GM18517 (cell line): Measurements from ENCODE around the gene NINL.
"Not testable (repeated sequence)": the region's sequence is repeated elsewhere in the genome, so short reads cannot be mapped to it uniquely, and the experiment has no call there.

Experiments used
- ATAC-seq: cut with Tn5 transposase; IDR thresholded peaks from one replicate; pipeline ENCODE4 v1.9.1; 2021; ENCODE audit warnings: mild to moderate bottlenecking, moderate library complexity; ENCODE audit not compliant: unreplicated experiment

Gene NINL

DNA sequence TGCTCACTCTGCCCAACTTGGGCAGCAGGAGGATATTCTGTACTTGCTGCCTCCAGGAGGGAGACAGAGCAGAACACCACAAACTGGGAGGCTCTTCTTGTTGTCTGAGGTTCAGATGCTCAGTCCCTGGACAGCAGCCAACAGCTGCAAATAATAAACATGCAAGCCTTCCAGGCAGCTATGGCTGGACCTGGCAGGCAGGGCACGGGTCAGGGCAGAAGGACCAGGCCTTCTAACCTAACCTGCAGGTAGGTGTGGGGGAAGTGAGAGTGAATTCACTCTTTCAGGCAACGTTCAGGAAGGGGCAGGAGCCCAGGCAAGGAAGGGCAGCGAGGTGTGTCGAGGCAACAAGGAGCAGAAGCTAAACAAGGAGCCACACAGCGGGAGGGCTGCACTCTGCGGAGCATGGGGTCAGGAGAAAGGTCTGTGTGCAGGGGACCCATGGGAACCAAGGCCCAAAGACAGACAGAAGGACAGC lies 31.5 kb downstream of the NINL start:
- ATAC-seq, result no peak

DNA sequence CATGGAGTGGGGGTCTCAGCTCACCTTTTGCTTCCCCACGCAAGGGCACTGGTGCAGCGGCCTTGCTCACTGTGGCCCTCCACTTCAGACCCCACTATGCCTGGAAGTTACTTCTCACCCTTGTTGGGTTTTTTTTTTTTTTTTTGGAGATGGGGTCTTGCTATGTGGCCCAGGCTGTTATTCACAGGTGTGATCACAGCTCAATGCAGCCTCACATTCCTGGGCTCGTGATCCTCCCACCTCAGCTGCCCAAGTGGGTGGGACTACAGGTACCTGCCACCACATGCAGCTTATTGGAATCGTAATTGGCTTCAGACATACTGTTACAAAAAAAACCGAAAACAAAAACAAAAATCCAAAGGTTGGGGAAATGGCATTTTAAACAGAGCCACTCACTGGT lies 32.4 kb downstream of the NINL start:
- ATAC-seq, result no peak

DNA sequence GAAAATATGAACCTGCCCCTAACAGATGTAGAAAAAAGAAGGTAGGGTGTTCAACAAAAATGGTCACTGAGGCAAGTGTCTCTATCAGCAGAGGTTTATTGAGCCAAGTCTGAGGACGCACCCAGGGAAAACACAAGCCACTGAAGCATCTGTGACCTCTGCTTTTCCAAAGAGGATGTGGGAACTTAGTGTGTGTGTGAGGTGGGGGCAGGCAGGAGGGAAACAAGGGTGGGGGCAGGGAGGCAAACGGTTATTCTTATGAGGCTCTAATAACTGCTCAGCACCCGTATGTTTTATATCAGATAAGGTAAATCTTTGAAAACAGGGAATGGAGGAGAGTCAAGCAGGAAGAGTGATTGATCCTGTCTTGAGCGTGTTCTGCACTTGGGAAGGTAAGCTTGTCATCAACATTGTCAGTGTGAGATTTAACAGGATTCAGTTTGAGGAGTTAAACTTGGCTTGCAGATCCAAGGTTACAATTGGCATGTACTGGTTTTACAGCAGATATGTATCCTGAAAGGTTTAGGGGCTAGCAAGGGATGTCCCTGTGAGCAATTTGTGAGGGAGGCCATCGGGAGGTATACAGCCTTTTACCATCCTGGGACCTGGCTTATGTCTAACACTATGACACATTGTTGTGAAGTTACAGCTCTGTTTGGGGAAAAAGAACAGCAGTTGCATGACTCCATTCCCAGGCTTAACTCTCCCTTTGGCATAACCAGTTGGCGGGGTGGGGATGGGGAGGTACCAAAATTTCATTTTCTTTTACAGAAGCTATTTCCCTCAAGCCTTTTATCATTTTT lies 33.7 kb downstream of the NINL start:
- no peak for ATAC-seq

DNA sequence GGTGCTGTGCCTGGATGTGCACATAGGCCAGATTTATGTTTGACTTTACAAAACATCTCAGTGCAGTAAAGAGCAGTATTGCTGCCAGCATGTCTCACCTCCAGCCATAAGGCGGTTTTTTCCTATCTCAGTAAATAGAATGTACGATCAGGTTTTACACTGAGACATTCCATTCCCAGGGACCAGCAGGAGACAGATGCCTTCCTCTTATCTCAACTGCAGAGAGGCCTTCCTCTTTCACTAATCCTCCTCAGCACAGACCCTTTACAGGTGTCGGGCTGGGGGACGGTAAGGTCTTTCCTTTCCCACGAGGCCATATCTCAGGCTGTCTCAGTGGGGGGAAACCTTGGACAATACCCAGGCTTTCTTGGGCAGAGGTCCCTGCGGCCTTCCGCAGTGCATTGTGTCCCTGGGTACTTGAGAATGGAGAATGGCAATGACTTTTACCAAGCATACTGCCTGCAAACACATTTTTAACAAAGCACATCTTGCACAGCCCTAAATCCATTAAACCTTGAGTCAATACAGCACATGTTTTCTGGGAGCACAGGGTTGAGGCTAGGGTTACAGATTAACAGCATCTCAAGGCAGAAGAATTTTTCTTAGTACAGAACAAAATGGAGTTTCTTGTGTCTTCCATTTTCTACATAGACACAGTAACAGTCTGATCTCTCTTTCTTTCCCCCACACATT lies 34.5 kb downstream of the NINL start:
- ATAC-seq, result not testable (repeated sequence)

DNA sequence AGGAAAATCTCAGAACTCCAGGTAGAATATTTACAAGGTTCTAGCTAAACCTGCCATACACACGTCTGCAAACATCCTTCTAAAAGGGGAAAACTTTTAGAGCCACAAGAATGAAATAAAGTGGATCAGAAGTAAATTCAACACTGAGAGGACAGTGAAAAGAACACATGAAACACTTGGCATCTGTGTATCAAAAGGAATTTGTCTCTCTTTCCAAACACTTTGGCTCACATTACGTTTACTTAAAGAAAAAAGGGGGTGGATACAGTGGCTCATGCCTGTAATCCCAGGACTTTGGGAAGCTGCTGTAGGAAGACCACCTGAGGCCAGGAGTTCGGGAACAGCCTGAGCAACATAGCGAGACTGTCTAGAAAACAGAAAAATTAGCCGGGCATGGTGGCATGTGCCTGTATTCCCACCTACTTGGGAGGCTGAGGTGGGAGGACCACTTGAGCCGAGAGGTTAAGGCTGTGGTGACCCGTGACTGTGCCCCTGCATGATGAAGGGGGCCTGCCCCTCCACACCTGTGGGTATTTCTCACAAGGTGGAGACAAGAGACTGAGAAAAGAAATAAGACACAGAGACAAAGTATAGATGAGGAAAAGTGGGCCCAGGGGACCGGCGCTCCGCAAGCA lies 35.4 kb downstream of the NINL start:
- no peak for ATAC-seq

DNA sequence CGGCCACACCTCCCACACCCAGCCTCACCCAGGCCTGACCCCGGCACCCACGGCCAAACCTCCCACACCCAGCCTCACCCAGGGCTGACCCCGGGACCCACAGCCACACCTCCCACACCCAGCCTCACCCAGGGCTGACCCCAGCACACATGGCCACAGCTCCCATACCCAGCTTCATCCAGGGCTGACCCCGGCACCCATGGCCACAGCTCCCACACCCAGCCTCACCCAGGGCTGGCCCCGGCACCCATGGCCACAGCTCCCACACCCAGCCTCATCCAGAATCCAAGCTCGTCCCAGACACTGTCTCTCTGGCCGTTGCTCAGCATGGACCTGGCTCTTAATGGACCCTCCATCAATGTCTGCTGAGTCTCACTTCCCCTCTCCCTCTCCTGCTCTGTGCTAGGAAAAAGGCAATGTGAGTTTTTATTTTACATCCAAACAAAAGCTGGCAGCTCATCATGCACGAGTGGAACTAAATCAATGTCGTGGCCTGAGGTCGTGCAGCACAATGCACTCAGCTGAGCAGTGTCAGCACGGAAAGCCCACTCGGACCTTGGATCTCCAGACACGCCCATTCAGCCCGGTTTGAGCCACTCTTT lies 36.1 kb downstream of the NINL start:
- ATAC-seq, result no peak

DNA sequence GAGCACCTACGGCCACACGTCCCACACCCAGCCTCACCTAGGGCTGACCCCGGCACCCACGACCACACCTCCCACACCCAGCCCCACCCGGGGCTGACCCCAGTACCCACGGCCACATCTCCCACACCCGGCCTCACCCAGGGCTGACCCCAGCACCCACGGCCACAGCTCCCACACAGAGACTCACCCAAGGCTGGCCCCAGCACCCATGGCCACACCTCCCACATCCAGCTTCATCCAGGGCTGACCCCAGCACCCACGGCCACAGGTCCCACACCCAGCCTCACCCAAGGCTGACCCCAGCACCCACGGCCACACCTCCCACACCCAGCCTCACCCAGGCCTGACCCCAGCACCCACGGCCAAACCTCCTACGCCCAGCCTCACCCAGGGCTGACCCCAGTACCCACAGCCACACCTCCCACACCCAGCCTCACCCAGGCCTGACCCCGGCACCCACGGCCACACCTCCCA lies 36.7 kb downstream of the NINL start:
- ATAC-seq, result no peak

DNA sequence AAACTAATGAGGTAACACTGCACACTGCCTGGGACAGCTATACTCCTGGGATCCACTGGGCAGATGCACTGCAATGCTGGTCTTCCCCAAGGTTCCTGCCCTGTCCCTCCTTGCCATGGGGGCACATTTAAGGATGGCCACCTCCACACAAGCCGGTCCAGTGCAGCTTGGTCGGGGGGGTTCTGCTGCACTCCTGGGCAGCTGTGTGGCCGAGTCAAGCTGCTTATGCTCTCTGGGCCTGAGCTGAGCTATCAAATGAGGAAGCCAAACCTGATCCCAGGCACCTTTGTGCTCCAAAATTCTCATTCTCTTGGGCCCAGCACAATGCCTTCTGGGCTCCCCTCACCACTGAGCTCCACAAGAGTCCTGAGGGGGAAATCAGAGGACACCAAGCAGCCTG lies 37.3 kb downstream of the NINL start:
- ATAC-seq, result no peak

DNA sequence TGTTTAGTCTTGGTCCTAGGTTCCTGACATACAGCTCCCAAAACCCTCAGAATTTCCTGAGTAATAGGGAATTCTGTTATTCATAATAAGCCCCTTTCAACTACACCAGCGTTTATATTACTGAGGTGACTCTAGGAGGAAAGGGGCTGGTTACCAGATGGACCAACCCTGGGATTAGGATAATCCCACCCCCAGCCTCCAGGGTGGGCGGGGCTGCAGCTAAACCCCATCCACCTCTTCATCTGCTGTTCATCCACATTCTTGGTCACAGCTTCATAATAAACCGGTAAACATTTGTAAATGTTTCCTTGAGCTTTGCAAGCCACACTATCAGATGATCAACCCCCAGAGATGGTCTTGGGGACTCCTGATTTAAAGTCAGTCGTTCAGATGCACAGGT lies 38.3 kb downstream of the NINL start:
- no peak for ATAC-seq

DNA sequence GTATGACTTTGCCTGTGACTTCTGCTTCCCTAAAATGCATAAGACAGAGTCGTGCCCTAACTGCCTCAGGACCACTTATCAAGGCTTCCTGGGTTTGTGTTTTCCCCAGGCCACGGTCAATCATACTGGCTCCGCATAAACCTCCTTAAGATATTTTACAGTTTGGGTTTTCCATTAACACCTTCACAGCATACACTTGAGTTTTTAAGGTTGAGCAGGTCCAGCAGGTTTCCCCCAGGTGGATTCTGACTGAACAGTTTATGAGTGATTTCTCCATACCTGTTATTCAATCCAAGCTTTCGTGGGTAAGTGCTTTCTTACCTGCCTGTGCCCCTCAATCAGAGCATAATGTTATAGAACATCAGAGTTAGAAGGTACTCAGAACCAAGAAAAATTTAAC lies 39.3 kb downstream of the NINL start:
- ATAC-seq, result no peak

DNA sequence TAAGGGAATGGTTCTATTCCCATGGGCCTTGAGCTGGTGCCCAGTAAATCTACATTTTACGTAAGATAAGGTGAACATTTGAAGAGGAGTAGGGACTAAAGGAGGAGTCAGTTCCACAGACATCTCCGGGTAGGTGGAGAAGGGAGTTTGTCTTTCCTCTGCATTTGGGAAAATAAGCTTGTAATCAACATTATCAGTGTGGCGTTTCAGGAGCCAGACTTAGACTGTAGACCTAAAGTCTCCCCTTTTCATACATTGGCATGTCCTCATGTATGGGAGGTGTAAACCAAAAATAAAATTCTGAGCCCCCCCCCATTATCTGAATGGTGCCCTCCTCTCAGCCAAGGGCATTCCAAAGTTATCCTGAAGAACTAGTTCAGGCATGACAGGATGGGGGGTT lies 40.2 kb downstream of the NINL start:
- ATAC-seq, result no peak

DNA sequence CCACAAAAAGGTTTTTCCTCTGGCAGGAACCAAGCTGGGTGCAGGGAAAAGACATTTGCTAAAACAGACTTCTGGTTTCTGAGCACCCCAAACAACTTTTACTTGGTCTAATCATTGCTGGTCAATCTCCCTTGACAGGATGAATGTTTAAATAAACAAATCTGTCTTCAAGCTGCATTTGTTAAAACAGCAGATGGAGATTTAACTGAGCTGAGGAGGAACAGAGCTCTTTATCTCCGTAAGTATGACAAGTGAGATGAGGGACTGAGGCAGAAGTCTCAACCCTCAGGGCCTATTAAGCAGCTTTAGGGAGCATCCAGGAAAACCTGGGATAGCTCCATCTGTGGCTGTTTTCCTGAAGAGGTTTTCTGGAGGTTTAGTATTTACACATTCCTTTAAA lies 40.6 kb downstream of the NINL start:
- no peak for ATAC-seq

DNA sequence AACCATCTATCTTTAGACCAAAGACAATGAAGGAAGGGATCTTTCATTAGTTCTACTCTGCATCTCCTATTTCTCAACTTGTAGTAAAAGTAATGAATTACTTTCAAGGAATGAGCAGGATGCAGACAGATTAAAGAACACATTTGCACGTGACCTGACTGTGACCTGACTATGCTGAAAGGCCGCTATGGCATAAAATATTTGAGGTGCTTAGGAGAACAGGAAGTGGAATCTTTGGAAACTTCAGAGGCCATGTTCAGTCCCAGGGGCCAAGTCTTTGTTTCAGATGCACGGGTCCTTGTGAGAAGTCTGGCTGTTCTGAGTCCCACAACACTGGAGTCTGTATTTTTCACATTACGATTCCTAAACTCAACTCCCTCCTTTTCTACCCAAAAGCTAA lies 41.0 kb downstream of the NINL start:
- no peak for ATAC-seq

DNA sequence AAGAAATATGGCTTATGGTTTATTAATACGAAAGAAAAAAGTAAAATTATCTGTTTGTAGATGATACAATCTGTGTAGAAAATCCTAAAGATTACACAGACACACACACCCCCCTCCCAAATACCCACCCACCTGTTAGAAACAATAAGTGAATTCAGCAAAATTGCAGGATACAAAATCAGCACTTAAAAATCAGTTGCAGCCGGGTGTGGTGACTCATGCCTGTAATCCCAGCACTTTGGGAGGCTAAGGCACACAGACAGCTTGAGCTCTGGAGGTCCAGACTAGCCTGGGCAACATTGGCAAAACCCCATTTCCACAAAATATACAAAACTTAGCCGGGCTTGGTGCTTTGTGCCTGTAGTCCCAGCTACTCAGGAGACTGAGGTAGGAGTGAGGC lies 42.3 kb downstream of the NINL start:
- ATAC-seq, result no peak

DNA sequence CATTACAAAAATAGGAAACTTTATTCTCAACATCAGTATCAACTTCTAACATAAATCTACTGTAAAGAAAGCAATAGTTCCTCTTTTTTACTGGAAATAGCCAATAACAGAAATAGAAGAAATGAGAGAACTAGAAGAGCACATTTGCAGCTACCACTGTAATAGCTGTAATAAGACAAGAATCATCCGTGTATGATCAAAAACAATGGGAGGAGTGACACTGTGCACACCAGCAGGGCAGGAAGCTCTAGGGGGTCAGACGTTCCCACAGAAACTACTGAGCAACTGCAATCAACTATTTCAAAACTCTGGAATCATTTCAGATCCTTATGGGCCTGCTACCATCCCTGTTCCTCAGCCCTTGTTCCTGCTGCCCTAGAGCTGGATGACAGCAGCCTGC lies 43.7 kb downstream of the NINL start:
- ATAC-seq, result no peak

DNA sequence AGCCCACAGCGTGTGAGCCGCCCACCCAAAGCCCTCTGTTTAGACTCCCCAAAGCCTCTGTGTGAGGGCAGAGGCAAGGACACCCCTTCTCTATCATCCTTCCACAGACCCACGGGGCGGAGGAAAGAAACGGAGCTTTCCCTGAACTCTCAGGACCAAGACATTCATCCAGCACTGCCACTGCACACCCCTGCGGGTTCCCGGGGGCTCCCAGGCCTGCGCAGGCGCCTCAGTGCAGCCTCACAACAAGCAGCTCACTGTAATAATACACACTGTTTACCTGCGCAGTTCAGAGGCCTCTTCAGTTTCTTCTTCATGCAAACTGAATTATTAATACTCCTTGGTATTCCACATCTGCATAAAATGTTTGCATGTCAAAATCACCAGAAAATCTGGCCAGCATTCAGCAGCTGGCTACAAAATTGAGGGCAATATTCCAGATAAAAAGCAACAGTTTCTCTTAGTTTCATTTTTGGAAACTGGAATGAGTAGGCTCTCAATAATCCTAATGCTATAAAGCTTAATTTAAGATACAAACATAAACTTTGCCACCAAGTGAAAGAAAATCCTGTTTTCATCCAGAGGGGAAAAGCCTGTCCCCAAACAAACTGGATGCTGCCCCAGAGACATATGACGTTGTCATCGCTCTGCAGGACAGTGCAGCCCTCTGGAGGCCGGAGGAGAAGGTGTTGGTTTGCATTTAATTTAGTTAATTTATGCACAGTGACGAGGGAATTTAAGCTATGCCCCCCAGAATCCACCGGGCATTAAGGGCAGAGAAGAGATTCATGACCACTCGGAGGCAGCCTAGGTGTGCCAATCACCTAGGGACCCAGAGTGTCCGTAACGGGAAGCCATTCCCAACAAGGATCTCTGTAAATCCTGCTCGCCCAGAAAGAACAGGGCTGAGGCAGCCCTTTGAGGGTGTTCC lies 45.3 kb downstream of the NINL start:
- no peak for ATAC-seq

DNA sequence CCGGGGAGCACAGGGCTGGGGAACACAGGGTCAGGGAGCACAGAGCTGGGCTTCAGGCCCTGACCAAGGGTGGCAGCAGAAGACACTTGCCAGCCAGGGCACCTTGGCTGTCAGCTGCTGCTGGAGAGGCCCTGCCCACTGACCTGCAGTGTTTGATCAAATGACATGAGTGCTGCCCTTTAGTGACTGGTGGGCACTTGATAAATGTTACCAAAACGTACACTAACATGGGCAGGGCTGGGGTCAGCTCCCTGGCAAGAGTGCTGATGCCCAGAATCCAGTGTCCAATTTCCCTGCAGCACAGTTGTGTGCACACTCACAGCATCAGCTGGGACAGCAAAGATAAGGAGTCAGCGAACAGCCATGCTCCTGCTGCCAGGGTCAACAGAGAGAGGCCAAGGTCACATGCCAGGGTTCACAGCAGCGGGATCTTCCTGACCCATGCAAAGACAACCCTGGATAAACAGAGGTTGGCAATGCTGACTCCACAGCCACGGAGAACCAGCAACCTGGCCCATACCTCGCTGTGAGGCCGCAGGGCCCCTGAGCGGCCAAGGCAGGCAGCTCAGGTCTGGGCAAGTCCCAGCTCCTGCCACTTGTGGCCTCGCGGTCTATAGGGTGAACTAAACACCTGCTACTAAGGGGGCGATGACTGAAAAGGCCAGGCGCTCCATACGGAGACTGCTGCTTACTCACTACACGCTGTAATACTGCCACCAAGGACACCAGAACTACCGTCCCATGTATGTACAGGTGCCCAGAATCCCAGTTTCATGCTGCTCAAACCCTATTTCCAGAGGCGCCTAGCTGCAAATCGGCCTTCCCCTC lies 46.3 kb downstream of the NINL start:
- no peak for ATAC-seq

DNA sequence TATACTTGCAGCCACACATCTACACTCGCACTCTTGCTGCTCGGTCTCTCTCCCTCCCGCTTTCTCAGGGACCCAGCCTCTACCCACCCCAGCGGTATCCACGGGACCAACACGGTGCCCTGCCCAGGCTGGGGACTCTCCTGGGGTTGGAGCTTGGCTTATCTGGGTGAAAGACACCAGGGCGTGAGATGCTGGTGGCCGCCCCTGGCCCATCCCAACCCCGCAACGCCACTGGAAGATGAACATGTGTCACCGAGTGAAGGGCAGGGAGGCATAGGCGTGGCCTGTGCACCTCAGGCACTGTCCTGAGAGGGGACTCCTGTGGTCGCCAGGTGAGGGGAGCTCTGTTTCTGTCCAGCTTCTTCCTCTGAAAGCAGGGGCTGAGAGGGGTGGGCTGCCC lies 47.4 kb downstream of the NINL start:
- no peak for ATAC-seq

DNA sequence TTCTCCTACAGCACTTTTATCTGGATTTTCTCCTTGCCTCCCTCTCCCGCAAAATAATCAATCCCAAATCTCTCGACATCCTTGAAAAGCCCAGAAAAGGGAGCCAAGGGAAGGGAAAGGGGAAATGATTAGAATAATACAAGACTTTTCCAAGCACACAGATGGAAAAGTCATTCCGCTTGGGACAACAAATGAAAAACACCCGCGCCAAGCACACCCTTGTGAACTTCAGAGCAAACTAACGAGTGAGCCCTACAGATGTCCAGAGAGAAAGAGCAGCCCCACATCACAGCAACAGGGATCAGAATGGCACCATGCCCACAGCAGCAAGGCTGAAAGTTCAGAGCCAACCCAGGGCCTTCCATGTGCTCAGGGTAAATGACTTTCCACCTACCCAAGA lies 49.6 kb downstream of the NINL start:
- no peak for ATAC-seq

DNA sequence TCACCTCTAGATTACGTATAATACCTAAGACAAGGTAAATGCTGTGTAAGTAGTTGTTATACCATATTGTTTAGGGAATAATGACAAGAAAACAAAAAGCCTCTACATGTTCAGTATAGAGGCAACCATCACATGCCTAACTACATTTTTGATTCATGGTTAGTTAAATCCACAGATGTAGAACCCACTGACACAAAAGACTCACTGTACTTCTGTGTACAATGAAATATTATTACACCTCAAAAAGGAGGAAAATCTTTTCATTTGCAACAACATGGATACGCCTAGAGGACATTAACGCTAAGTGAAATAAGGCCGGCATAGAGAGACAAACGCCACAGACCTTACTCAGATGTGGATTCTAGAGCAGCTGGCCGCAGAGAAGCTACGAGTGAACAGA lies 50.5 kb downstream of the NINL start:
- no peak for ATAC-seq
